ENCODE data around the gene COBL. TPM values are rescaled to one million over a fixed set of nuclear protein-coding genes. Genes with fewer than 3 reads are reported as not detected.

COBL gene
- total and polyA plus RNA-seq, 2 of the 8 experiments (the other 6 are each of a cell fraction or from before 2014, with no cell fraction given): 13.8 to 40.4 TPM

DNA sequence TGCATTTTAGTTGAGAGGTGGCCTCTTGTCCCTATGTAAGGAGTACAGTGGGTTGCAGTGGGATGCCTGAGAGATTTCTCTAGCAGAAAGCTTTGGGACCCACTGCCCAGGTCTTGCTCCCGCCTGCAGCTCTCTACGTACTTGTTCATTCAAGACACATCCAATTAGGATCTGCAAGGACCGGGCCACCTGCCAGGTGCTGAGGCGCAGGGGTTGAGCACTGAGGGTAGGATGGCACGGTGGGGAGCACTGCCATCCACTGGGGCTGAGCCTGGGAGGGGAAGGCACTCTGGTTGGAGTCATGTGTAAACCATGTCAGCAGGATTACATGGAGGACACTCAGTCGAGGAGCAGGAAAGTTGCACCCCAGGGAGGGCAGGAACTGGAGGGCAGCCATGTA lies 342.8 kb downstream of the COBL start:
- no peaks in the 10 kb centered on the region for H4K20me1 ChIP-seq (replicated peaks in 1 of 2; ENCODE audit: control insufficient read depth in 1 of 2, insufficient read depth in 2 of 2, low read length in 2 of 2)
- H4K5ac ChIP-seq (ENCODE audit: insufficient read length, low read depth, low read length): no peak overlapping the region
- TF ChIP-seq CBX5 (IDR thresholded peaks at IDR 0.05; ENCODE audit: low read depth, low read length): no peak
- TF ChIP-seq SUZ12 (IDR thresholded peaks at IDR 0.05; ENCODE audit: low read length): no peak
- no peak for TF ChIP-seq CREB1 (IDR thresholded peaks at IDR 0.05)
- TF ChIP-seq CTCF (IDR thresholded peaks at IDR 0.05; ENCODE audit: control extremely low read depth in 1 of 3, insufficient read depth in 1 of 3, low read depth in 1 of 3, low read length in 3 of 3): no peak
- no peaks in the 10 kb centered on the region for H3K79me1 ChIP-seq (ENCODE audit: low read depth, low read length)
- no peak overlapping the region for H2BK120ac ChIP-seq (replicated peaks; ENCODE audit: low read depth, low read length)
- no peak overlapping the region for H2AFZ ChIP-seq (ENCODE audit: low read length)
- no peak overlapping the region for H3K4ac ChIP-seq (replicated peaks; ENCODE audit: insufficient read length, low read depth, low read length)
- no peak overlapping the region for H3K23ac ChIP-seq (ENCODE audit: insufficient read length)
- no peak overlapping the region for H4K8ac ChIP-seq (ENCODE audit: extremely low read depth, insufficient read depth, low read length)
- DNase-seq (ENCODE audit: low read depth in 1 of 2, low spot score in 2 of 2): no peak
- H3K79me2 ChIP-seq (ENCODE audit: control insufficient read depth in 1 of 2, insufficient read depth in 2 of 2, low read length in 2 of 2): no peaks in the 10 kb centered on the region
- H3K4me1 ChIP-seq (replicated peaks in 1 of 4; ENCODE audit: control insufficient read depth in 3 of 4, insufficient read depth in 4 of 4, low read length in 3 of 4): no peaks in the 10 kb centered on the region
- H3K36me3 ChIP-seq (ENCODE audit: control insufficient read depth in 2 of 4, insufficient read depth in 4 of 4, low read length in 3 of 4): no peaks in the 10 kb centered on the region
- ChIA-PET POLR2A (ENCODE audit: partially characterized antibody) (no interaction called here), CTCF (ENCODE audit: partially characterized antibody) (interaction anchor here (1.6 kb wide), 1 partner anchor 8 kb away, joined by 5 read pairs; no protein-coding TSS in a partner anchor)
- no peak overlapping the region for H3K4me2 ChIP-seq (ENCODE audit: insufficient read depth in 1 of 2, low read depth in 2 of 2, low read length in 2 of 2)
- no peak overlapping the region for H2BK20ac ChIP-seq (ENCODE audit: low read length)
- no peak overlapping the region for H2BK5ac ChIP-seq (ENCODE audit: low read depth, low read length)
- no peaks in the 10 kb centered on the region for H3K23me2 ChIP-seq (ENCODE audit: low read depth, low read length)
- 96% methylated on average over 6 of the region's 6 CpGs; no CpG with 5 or more reads in 1 of the 2 experiments for WGBS, 2 experiments (ENCODE audit: extremely low coverage in 1 of 2, insufficient coverage in 1 of 2, insufficient read length in 1 of 2, insufficient replicate concordance in 2 of 2, low coverage in 1 of 2, low lambda C conversion rate in 2 of 2, missing lambda C conversion rate in 1 of 2)
- no peak overlapping the region for H4K91ac ChIP-seq (replicated peaks; ENCODE audit: insufficient read length, low read length)
- H2AK5ac ChIP-seq (ENCODE audit: low read depth, low read length): no peak overlapping the region
- H2BK12ac ChIP-seq (ENCODE audit: low read depth, low read length): no peak overlapping the region
- no peak for FAIRE-seq
- H3K4me3 ChIP-seq (ENCODE audit: extremely low read depth in 1 of 4, insufficient read depth in 2 of 4, low read depth in 3 of 4, low read length in 4 of 4): no peak overlapping the region
- no peak overlapping the region for H3K14ac ChIP-seq (ENCODE audit: insufficient read length)
- no peaks in the 10 kb centered on the region for H3K27me3 ChIP-seq (replicated peaks in 1 of 4; ENCODE audit: control insufficient read depth in 3 of 4, extremely low read depth in 1 of 4, insufficient read depth in 3 of 4, low read length in 3 of 4)
- no peaks in the 10 kb centered on the region; a peak in 1 of 4 replicates for H3K9me3 ChIP-seq (ENCODE audit: insufficient read depth in 2 of 2, low read depth in 1 of 2, low read length in 1 of 2)
- no peak overlapping the region for H3K27ac ChIP-seq (ENCODE audit: low read depth, low read length)
- no peak overlapping the region for H3K18ac ChIP-seq (ENCODE audit: extremely low read depth, low read length)
- no peak overlapping the region for H3K9ac ChIP-seq (replicated peaks in 1 of 4; ENCODE audit: extremely low read depth in 1 of 4, low read depth in 3 of 4, low read length in 3 of 4)
- no peak overlapping the region for H3K56ac ChIP-seq (replicated peaks; ENCODE audit: insufficient read length, low read depth, low read length)
- H2BK15ac ChIP-seq (ENCODE audit: low read length): no peak overlapping the region
